HG02943 (cell line): ENCODE measurements around the gene TTC3.
"Not testable (repeated sequence)": the region's sequence is repeated elsewhere in the genome, so short reads cannot be mapped to it uniquely, and the experiment has no call there.

Source experiments
- ATAC-seq: cut with Tn5 transposase; IDR thresholded peaks from one replicate; pipeline ENCODE4 v1.9.1; 2021; ENCODE audit warnings: mild to moderate bottlenecking, low read depth, moderate library complexity; ENCODE audit not compliant: unreplicated experiment

Gene TTC3

DNA sequence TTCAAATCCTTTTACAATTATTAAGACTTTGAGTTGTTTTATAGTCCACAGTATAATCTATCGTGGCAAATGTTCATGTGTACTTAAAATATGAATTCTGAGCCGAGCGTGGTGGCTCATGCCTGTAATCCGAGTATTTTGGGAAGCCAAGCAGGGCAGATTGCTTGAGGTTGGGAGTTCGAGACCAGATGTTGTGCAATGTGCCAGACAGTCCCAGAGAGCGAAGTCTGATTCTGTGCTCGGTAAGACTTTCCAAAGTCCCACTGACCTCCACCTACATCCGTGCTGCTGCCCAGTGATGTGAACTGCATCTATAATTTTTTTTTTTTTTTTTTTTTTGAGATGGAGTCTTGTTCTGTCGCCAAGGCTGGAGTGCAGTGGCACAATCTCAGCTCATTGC, 141.9 kb downstream of the TTC3 start:
- ATAC-seq: no peak

DNA sequence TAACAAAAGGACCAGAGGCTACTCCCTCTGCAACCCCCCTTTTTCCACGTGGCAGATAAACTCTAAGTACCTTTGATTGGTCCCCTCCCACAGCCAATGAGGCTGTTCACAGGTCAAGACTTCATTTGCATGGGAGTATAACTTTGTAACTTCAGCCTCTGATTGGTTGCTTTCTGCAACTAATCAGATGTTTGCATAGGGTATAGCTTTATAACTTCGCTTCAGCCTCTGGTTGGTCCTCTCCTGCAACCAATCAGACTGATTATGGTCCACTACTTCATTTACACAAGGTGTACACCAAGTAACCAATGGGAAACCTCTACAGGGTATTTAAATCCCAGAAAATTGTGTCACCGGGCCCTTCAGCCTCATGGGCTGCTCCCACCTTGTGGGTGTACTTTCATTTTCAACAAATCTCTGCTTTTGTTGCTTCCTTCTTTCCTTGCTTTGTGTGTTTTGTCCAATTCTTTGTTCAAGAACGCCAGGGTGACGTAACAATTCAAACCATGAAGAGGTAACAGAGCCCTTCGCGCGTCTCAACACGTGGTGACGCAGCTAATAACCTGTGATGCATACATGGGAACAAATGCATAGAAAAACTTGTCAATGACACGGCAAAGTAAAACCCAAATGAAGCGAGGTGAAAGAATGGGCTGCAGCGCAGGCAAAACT, 146.8 kb downstream of the TTC3 start:
- no peak for ATAC-seq

DNA sequence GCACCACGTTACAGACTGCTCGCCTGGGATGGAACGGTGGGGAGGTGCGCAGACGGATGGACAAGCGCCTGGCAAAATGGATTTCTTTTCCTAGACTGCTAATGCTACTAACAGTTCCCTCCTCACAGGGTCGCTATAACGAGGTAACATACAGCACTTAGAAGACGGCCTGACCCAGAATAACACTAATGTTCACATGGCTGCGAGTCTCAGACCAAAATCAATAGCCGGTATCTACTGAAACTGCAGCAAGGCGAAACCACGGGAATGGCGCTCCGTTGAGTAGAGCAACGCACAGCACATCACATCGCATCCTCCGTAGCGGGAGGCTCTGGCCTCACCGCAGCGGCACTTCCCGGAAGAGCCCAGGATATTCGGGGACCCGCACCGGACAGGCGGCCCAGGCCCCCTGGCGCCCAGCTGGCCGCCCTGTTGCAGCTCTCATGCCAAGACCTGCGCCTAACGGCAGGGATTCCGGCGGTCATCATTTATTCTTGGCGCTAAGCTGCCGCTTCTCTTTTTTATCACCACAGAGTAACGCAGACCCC, 147.5 kb downstream of the TTC3 start:
- ATAC-seq: peak; percentile 45

DNA sequence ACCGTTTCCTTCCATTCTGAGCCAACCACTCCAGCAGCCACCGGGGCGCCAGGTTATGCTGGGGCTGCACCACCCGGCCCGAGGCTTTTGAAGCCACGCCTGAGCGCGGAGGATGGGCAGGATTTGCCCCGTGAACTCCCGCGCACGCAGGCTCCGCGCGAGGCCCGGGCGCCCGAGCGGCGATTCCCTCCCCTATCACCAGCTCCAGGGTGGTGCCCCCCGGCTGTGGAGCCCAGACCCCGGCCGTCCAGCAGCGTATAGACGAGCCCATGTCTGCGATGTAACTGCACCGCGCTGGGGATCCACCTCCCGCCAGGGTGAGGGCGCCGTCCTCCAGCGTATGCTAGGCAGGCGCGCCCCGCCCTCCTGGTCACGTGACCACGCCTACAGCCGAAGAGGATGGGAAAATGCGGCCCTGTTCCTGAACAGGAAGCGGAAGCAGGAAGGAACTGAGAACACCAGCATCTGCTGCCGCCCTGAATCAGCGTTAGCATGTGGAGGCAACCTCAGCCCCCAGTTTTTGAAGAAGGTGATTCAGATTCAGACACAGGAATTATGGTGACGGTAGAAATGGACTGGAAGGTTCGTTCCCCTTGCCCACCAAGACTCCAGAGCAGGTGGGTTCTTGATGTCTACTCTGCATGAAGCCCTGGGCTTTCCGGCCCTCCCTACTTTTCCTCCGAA, 148.1 kb downstream of the TTC3 start:
- peak; percentile 80 for ATAC-seq

DNA sequence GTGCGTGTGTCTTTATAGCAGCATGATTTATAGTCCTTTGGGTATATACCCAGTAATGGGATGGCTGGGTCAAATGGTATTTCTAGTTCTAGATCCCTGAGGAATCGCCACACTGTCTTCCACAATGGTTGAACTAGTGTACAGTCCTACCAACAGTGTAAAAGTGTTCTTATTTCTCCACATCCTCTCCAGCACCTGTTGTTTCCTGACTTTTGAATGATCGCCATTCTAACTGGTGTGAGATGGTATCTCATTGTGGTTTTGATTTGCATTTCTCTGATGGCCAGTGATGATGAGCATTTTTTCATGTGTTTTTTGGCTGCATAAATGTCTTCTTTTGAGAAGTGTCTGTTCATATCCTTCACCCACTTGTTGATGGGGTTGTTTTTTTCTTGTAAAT, 149.2 kb downstream of the TTC3 start:
- not testable (repeated sequence) for ATAC-seq

DNA sequence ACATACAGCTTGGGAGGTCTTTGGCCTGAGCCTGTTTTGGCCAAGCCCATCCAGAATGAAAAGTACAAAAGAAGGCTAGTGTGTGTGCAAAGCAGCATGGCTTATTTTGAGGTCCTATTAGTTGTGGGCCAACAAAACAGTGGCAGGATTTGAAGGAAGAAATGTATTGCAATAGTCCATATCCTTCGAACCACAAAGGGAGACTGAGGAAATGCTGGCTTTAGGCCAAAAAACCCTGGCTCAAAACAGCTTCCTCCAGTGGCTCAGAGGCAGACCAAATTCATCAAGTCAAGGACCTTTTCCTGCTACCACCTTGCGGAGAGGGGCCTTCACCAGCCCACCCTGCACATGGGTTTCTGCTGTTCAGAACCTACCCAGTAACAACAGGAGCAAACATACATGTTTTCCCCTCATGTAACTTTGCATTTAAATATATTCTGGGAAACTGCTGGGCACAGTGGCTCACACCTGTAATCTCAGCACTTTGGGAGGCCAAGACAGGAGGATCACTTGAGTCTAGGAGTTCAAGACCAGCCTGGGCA, 150.8 kb downstream of the TTC3 start:
- ATAC-seq: no peak

DNA sequence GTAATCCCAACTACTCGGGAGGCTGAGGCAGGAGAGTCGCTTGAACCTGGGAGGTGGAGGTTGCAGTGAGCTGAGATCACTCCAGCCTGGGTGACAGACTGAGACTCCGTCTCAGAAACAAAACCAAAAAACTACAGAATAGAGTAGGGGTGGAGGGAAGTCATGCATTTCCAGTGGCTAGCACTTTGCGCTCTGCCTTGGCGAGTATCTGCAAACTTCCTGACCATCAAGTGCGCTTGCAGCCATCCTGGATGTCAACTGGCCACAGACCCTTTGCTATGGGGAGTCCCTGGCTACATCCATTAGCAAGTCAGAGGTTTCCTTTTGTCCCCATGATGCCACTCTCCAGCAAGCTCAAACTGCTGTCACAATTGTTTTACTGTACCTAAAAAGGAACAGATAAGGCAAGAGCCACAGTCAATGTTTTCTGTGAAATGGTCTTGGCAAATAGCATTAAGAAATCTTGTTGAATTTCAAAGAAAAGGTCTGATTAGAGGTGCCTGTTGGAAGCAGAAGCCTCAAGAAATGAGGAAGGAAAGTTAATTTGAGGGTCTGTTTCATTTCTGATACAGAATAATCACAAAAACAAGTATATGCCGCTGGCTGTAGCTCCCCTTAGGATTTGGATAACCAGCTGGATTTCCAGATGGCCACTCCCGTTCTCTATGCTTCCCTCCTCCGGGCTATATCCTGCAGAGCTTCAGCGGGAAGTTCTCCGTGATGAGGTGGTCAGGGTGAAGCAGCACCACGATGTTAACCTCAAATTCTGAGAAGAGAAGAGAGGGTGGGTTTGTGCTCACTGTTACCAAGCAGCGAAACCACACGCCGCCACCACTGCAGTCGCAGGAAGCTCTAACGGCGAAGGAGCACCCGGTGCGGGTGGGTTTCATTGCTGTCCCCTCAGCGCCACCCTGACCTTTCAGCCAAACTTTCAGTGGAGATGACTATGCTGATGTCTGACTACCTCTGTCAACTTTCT, 152.1 kb downstream of the TTC3 start:
- ATAC-seq: no peak

DNA sequence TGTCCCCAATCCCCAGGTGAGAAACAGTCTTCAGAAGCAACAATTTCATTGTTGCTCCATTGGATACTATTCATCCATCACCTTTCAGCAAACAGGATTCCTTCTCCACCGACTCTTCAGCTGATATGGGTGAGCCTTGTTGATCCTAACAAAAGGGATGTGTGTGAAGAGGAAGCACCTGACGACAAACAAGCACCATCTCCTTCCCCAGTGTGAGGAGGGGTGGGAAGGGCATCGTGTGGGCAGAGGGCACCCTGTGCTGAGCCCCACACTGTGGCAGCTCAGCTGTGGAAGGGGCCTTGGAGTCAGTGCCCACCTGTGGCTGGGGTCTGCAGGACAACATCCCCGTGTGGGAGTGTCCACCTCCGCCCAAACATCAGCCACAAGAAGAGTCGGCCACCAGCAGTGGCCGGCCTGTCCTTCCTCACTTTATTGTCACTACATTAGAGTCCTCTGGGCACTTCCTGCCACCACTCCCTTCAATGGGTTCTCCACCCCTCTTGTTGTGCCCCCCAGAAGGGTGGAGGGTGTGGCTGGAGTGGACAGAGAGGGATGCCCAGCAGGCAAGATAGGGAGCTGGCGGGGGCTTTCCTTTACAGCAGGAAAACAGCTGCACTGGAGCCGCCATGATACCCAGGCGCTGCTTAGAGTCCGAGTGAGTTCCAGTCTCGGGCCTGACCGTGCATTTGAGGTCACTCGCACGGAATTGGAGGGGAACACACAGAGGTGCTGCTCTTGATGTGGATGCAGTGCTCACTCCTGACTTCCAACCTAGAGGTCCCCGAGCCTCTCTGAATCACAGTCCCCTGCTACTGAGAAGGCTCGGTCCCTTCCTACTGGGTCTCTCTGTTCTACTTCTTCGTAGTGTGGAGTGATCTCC, 153.2 kb downstream of the TTC3 start:
- no peak for ATAC-seq

DNA sequence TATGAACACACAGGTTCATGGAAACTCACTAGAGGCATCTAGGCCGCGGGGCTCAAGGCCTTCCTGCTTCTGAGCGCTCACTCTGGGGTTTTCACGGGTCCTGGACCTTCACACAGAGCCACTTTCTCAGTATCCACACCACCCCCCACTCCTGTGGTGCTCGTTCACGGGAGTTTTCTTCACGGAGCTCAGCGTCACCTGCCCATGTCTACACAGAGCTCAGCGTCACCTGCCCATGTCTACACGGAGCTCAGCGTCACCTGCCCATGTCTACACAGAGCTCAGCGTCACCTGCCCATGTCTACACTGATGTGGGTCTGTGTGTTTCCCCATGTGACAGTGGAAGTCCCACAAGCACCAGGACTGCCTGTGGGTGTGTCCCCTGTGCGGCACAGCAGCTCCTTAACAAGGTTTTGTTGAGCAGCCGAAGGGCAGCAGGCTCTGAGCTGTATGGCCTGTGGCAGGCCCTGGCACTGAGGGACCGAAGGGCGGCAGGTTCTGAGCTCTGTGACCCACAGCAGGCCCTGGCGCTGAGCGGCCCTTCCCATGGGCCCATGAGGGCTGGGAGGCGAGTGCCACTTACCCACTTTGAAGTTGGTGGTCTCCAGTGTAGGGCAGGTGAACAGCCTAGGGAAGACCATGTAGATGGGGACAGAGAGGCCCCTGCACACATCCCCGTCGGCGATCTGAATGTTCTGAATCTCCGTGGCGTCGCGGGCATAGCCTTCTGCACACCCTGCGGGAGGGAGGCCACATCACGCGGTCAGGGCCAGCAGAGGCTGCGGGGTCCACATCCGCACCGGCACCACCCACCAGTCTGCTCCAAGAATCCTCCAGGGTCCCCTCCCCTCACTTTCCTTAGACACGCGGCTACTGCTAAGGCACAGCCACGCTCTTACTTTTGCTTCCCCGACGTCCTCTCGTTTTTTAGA, 154.3 kb downstream of the TTC3 start:
- ATAC-seq: no peak

DNA sequence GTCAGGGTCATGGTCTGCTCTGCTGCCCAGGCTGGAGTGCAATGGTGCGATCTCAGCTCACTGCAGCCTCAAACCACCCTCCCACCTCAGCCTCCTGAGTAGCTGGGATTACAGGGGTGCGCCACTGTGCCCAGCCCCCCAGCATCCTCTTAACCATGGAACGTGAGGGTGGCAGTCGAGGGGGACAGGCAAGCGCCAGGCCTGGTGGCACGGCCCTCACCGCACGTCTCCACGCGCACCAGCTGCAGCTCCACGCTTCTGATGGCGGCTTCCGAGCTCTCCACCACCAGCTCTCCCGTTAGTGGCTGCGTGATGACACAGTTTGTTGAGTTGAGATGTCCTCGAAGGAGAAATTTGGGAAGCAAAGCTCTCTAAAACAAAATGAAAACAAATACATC, 154.9 kb downstream of the TTC3 start:
- no peak for ATAC-seq

DNA sequence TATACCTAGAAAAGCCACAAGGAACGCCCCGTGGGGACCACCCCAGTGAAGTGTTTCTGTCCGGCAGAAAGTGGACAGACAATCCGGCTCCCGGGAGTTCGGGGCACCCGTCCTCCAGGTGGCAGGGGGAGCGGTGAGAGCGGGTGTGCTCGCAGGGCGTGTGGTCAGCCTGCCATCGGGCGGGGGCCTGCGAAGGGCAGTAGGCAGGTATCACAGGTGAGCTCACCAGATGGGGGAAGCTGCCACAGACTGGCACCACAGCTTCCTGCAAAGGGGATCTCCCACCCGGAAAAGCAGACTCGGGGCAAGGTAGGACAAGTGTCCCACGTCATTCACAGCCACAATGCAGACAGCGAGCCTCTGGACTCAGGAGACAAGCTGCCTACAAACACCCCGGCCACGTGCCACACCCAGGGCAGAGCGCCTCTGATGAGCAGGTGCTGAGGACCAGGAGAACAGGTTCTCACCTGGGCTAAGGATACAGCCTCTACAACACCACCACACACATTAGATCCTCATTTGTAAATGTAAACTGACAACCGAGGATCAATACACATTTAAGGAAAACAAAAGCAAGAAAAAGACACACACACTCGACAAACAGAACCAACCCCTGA, 157.7 kb downstream of the TTC3 start:
- no peak for ATAC-seq

DNA sequence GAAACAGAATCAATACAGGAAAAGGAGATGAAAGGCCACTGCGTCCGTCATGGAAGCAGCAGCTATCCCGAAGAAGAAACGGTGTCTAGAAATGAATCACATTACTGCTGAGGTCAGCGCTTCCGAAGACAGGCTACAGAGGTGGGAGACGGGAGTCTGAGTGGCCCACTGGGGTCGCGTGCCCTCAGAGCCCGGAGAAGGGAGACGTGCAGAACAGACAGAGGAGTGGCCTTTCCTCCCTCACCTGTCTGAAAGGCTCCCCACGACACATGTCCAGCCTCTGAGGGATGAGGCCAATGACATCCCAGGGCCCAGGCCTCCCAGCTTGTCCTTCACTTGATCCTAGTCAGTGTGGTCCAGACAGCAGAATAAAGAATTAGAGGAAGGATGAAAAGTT, 158.2 kb downstream of the TTC3 start:
- no peak for ATAC-seq

DNA sequence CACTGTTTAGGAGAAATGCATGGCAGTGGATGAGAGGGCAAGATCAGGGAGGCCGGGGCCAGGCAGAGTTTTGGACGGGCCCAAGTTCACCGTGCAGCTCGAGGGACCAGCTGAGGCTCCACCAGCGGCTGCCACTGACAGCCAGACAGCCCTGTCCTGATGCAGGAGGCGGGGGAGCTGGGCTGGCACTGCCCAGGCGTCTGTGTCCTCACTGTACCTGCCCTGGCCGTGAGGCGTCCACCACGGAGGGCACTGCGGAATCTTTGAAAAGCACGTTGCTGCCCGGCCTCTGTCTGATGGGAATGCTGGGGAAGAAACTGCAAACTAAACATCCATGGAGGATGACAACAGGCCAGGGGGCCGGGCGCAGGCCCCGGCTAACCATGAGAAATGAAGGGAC, 158.6 kb downstream of the TTC3 start:
- ATAC-seq: no peak

DNA sequence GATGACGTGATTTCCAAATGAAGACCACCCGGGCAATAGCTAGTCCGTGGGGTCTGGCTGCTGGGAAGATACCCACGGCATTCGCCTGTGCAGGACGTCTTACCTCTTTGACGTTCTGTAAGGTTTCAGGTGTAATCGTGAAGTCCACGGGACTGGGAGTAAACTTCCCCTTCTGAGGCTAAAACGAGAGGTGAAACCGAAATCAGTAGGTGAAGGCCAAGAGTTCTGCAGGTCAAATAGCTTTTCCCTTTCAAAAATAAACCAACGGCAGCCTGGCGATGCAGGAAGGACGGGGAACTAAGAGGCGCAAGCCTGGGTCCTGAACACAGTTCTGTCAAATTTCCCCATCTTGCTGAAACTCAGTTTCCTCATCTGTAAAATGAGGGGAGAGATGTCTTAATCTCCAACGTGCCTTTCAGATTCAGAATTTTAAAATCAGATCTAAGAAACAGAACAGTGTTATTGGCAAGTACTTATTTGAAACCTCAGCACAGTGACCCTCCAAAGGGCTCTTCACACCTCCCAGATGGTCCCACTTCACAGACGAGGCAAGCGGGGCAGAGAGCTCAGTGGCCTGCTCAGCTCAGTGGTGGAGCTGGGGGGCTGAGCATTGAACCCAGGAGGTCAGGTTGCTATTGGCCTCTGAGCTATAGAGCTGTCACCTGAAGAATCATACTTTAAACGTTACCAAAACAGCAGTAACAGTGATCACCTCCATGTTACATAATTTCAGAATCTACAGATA, 159.4 kb downstream of the TTC3 start:
- no peak for ATAC-seq

DNA sequence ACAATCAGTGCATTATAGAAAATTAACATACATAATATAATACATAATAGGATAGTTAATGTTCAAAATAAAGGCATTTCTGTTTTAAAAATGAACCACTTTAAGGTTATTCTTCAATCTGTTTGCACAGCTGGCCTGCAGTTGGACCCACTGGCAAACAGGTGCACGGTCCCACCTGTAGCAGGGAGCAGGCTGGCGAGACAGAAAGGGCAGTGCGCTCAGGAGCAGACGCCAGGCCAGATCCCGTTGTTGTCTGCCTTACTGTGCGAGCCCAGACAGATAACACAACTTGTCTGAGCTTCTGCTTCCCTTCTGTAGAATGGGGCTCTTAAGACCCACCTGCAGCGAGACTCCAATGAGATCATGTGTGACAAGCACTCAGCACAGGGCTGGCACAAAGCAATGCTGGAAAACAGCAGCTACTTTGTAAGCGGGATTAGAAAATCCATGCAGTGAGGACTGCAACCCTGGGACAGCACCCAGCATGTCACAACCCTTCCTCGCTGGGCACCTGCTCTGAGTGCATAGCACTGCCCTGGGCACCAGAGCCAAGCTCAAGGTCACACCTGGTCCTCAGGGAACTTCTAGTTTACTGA, 160.6 kb downstream of the TTC3 start:
- no peak for ATAC-seq

DNA sequence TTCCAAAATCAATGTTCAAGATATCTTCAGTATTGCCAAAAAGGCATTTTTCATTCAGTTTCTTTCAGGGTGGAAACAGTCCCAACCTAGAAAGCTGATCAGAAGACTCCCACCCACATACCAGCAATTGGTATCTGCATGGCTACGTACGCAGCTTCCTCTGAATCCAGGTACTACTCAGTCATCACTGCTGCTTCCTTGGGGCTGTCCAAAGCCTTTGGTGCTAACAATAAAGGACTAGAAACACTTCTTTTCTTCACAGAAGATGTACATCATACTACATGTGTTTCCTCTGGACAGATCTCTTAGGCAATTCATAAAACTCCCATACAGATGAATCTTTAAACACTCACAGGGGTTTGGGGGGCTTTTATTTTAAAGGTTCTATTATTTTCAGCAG, 164.3 kb downstream of the TTC3 start:
- ATAC-seq: no peak

DNA sequence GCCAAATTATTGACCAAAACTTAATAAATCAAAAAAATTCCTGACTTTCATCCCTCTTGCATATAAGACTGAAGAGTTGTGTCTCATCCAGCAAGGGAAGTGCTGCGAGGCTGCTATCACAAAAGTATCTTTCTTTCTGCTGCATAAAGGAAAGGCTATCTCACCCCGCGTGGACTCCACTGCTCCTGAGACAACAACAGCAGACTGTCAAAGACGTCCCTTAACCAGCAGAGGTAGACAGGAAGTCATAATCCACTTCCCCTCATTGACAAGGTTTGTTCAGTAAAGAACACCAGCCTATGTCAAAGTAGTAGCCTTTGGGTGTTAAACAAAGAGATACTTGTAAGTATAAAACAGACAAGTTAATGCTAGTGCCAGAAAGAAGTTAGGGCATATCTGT, 164.7 kb downstream of the TTC3 start:
- ATAC-seq: no peak
